MCF 10A (cell line): ENCODE results near the gene SPECC1L. TPM values are rescaled to one million over a fixed set of nuclear protein-coding genes. Genes with fewer than 3 reads are reported as not detected.

Source experiments
- BruUV-seq: library from RNA; stranded (reverse); fragments of 400-500 nt; replicated peaks from 2 replicates; lab custom pipeline; 2021; lab: Mats Ljungman, UMichigan
- CTCF ChIA-PET: fragments of 300-600 bp; sonication (Branson Sonifier 250); formaldehyde crosslinking; extraction: SDS; loops from one replicate; lab custom pipeline; 2021; ENCODE audit warnings: antibody characterized with exemption, inconsistent platforms; lab: Yijun Ruan, JAX
- POLR2A ChIA-PET: fragments of 300-600, 350-650 bp; sonication (Branson Sonifier 250); formaldehyde crosslinking; extraction: SDS; loops from one replicate; lab custom pipeline; 2020; ENCODE audit warnings: antibody characterized with exemption, inconsistent platforms; lab: Yijun Ruan, JAX
- DNase-seq: peaks from one replicate; pipeline ENCODE4 v3.0.0-alpha.2; 2018; ENCODE audit not compliant: unreplicated experiment
- H3K27ac Mint-ChIP-seq: one replicate; pipeline ENCODE4 v1.8.0; 2022; ENCODE audit warnings: mild to moderate bottlenecking, low read depth, mixed read lengths; ENCODE audit not compliant: unreplicated experiment
- H3K27me3 Mint-ChIP-seq: one replicate; pipeline ENCODE4 v1.8.0; 2022; ENCODE audit warnings: mixed read lengths; ENCODE audit not compliant: insufficient read depth, unreplicated experiment
- H3K36me3 Mint-ChIP-seq: one replicate; pipeline ENCODE4 v1.8.0; 2022; ENCODE audit warnings: mild to moderate bottlenecking, moderate library complexity, mixed read lengths; ENCODE audit not compliant: insufficient read depth, unreplicated experiment
- H3K4me1 Mint-ChIP-seq: one replicate; pipeline ENCODE4 v1.8.0; 2022; ENCODE audit warnings: mixed read lengths; ENCODE audit not compliant: insufficient read depth, unreplicated experiment
- H3K4me3 Mint-ChIP-seq: one replicate; pipeline ENCODE4 v1.8.0; 2022; ENCODE audit warnings: mild to moderate bottlenecking, moderate library complexity, mixed read lengths; ENCODE audit not compliant: unreplicated experiment
- H3K9me3 Mint-ChIP-seq: one replicate; pipeline ENCODE4 v1.8.0; 2022; ENCODE audit warnings: mixed read lengths; ENCODE audit not compliant: unreplicated experiment
- CTCF ChIP-seq: fragments of 200-600 bp; IDR thresholded peaks from one replicate; pipeline ENCODE4 v1.8.0; 2022; ENCODE audit warnings: antibody characterized with exemption, mild to moderate bottlenecking; ENCODE audit not compliant: unreplicated experiment
- intact Hi-C: fragments of 100-400 bp; cut with micrococcal nuclease; formaldehyde crosslinking; loops from 2 replicates; pipeline ENCODE4 v1.14.1; 2022
- total RNA-seq: library from RNA; stranded (reverse); gene quantifications from 2 replicates; pipeline ENCODE4 v1.2.3, GENCODE V29; 2022

Gene SPECC1L
- total RNA-seq, 1 experiment from 2014 or later = 60.4 TPM

DNA sequence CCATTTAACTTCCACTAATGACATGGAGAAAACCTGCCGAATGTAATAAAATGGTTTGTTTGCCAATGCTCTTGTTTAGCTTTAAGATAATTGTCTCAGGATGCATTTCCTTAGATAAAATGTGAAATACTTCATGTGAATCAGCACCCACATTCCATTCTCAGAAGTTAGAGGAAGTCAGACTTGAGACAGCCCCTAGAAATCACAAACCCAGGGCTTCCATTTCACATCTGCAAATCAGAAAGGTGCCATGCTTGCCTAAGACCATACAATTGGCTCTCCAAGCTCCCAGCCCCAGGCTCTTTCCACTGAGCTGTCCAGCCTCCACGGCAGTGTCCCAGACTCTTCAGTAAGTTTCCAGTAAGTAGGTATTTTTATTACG is 121.2 kb downstream of the SPECC1L start:
- H3K27me3 Mint-ChIP-seq = no peaks in the 10 kb centered on the region
- peaks cover 48% of the 10 kb centered on the region for H3K36me3 Mint-ChIP-seq
- H3K9me3 Mint-ChIP-seq = no peaks in the 10 kb centered on the region
- POLR2A ChIA-PET = no interaction called here
- TF ChIP-seq CTCF = no peak
- CTCF ChIA-PET = interaction anchor here (0.6 to 1.9 kb wide), 6 partner anchors 18 to 523 kb away, joined by 3 to 8 read pairs (median 4); no protein-coding TSS in a partner anchor
- H3K27ac Mint-ChIP-seq = no peak overlapping the region
- intact Hi-C loops = no loop called here
- DNase-seq = no peak
- H3K4me3 Mint-ChIP-seq = no peak overlapping the region
- BruUV-seq = no TSS peak
- no peaks in the 10 kb centered on the region for H3K4me1 Mint-ChIP-seq

- H3K27me3 Mint-ChIP-seq = no peaks in the 10 kb centered on the region
- H3K36me3 Mint-ChIP-seq = peaks cover 54% of the 10 kb centered on the region
- TF ChIP-seq CTCF = no peak
- no peak overlapping the region for H3K27ac Mint-ChIP-seq
- intact Hi-C loops = no loop called here
- POLR2A ChIA-PET = no interaction called here
- H3K9me3 Mint-ChIP-seq = no peaks in the 10 kb centered on the region
- H3K4me1 Mint-ChIP-seq = no peaks in the 10 kb centered on the region
- CTCF ChIA-PET = interaction anchor here (1.1 to 1.9 kb wide), 3 partner anchors 17 to 134 kb away, joined by 4 to 8 read pairs (median 7); no protein-coding TSS in a partner anchor
- BruUV-seq = no TSS peak
- no peak for DNase-seq
- no peak overlapping the region for H3K4me3 Mint-ChIP-seq
Measured at GRCh38 chr22:24392218-24392931, 121.7 kb downstream of the SPECC1L start.

GRCh38 chr22:24393012-24393559 is 122.5 kb downstream of the SPECC1L start:
- Mint-ChIP-seq H3K36me3 (peaks cover 61% of the 10 kb centered on the region), H3K27ac (no peak overlapping the region), H3K4me3 (no peak overlapping the region), H3K9me3 (no peaks in the 10 kb centered on the region), H3K4me1 (no peaks in the 10 kb centered on the region), H3K27me3 (no peaks in the 10 kb centered on the region)
- CTCF ChIA-PET = interaction anchor here (0.5 to 1.9 kb wide), 6 partner anchors 12 to 133 kb away, joined by 3 to 8 read pairs (median 3); no protein-coding TSS in a partner anchor
- intact Hi-C loops = no loop called here
- POLR2A ChIA-PET = no interaction called here
- DNase-seq = no peak
- no TSS peak for BruUV-seq
- no peak for TF ChIP-seq CTCF

GRCh38 chr22:24393848-24394247 is 123.2 kb downstream of the SPECC1L start:
- no peaks in the 10 kb centered on the region for H3K9me3 Mint-ChIP-seq
- no peak for DNase-seq
- POLR2A ChIA-PET = no interaction called here
- no peak overlapping the region for H3K4me3 Mint-ChIP-seq
- TF ChIP-seq CTCF = no peak
- H3K27ac Mint-ChIP-seq = no peak overlapping the region
- peaks cover 62% of the 10 kb centered on the region for H3K36me3 Mint-ChIP-seq
- no peaks in the 10 kb centered on the region for H3K4me1 Mint-ChIP-seq
- CTCF ChIA-PET = interaction anchor here (0.5 to 1.9 kb wide), 5 partner anchors 13 to 132 kb away, joined by 3 to 8 read pairs (median 3); no protein-coding TSS in a partner anchor
- no TSS peak for BruUV-seq
- intact Hi-C loops = no loop called here
- H3K27me3 Mint-ChIP-seq = no peaks in the 10 kb centered on the region
